NT2/D1 (cell line): ENCODE data around the gene INSL3.

Experiments
- YY1 ChIP-seq: IDR thresholded peaks from 2 replicates; pipeline ENCODE4 v1.6.1; 2011; ENCODE audit not compliant: insufficient read length, insufficient read depth
- ZNF274 ChIP-seq: IDR thresholded peaks from 2 replicates; pipeline ENCODE4 v1.6.1; 2011; ENCODE audit warnings: mild to moderate bottlenecking, low read depth, low read length

- TF ChIP-seq ZNF274 (no peak), YY1 (no peak)
Observed at GRCh38 chr19:17790059-17790780, 31.1 kb downstream of the INSL3 start.
